Stimulated activated CD4-positive, alpha-beta T cell treated with anti-CD3 and anti-CD28 coated beads, Interleukin-4, amount 100 ng/mL, for 4 hours (primary cell): ENCODE measurements around the gene OR5AN1.
"Not testable (repeated sequence)": the region's sequence is repeated elsewhere in the genome, so short reads cannot be mapped to it uniquely, and the experiment has no call there.

Experiments
- DNase-seq, 2 experiments: peaks; one replicate each; pipeline ENCODE4 v3.0.0-alpha.2; 2020

OR5AN1 gene

GRCh38 chr11:59358595-59358994 is at the start of gene OR5AN1:
OR5AN1 (plus strand) TSS chr11:59358895; CDS start chr11:59364459, 5,564 bp downstream.
- no peak for DNase-seq

GRCh38 chr11:59335001-59335400 is 23.7 kb upstream of the OR5AN1 start:
- DNase-seq, result no peak

- no peak for DNase-seq
These were observed 22.5 kb upstream of the OR5AN1 start for GRCh38 chr11:59336176-59336575.

GRCh38 chr11:59336931-59337330 is 21.8 kb upstream of the OR5AN1 start:
- no peak for DNase-seq

GRCh38 chr11:59349657-59350056 is 9.0 kb upstream of the OR5AN1 start:
- not testable (repeated sequence) for DNase-seq

- no peak for DNase-seq
These were observed 3.5 kb upstream of the OR5AN1 start for GRCh38 chr11:59355226-59355625.

GRCh38 chr11:59356561-59356960 is 2.1 kb upstream of the OR5AN1 start:
- DNase-seq, result no peak

GRCh38 chr11:59358020-59358419 is 675 bp upstream of the OR5AN1 start:
- no peak for DNase-seq

GRCh38 chr11:59365232-59366018 is 6.7 kb downstream of the OR5AN1 start:
- DNase-seq, result no peak

- DNase-seq, result no peak
These were observed 9.7 kb downstream of the OR5AN1 start for GRCh38 chr11:59368238-59369022.

- DNase-seq, result not testable (repeated sequence)
These were observed 13.6 kb downstream of the OR5AN1 start for GRCh38 chr11:59372324-59372723.

GRCh38 chr11:59380263-59381059 is 21.8 kb downstream of the OR5AN1 start:
- DNase-seq, result no peak

- DNase-seq, result no peak
These were observed 35.5 kb downstream of the OR5AN1 start for GRCh38 chr11:59394186-59394585.

- DNase-seq, result no peak
These were observed 42.0 kb downstream of the OR5AN1 start for GRCh38 chr11:59400461-59401261.

- no peak for DNase-seq
These were observed 42.5 kb downstream of the OR5AN1 start for GRCh38 chr11:59401262-59401552.

GRCh38 chr11:59403546-59403945 is 44.9 kb downstream of the OR5AN1 start:
- DNase-seq, result no peak

- DNase-seq, result no peak
These were observed 55.0 kb downstream of the OR5AN1 start for GRCh38 chr11:59413646-59414045.

GRCh38 chr11:59415111-59415510 is 56.4 kb downstream of the OR5AN1 start:
- no peak for DNase-seq

- DNase-seq, result no peak
These were observed 57.9 kb downstream of the OR5AN1 start for GRCh38 chr11:59416613-59417012.

- DNase-seq, result no peak
These were observed 58.3 kb downstream of the OR5AN1 start for GRCh38 chr11:59417023-59417422.

GRCh38 chr11:59418156-59418555 is 59.5 kb downstream of the OR5AN1 start:
- no peak for DNase-seq
